Neural progenitor cell (in vitro differentiated cells): ENCODE measurements around the gene ANKS1B.

Experiments used
- CTCF ChIP-seq: fragments of 200-600 bp; sonication (generic); IDR thresholded peaks from 2 replicates; pipeline ENCODE4 v1.5.1; 2017; ENCODE audit warnings: antibody characterized with exemption, mild to moderate bottlenecking
- EZH2 ChIP-seq: fragments of 200-600 bp; sonication (generic); IDR thresholded peaks from 2 replicates; pipeline ENCODE4 v1.6.1; 2017; ENCODE audit warnings: antibody characterized with exemption, mild to moderate bottlenecking, moderate library complexity

GRCh38 chr12:99946131-99946530, 38.6 kb downstream of the ANKS1B start:
- TF ChIP-seq CTCF (no peak), EZH2 (no peak)
